Gastrocnemius medialis (tissue), 4 donors: Measurements from ENCODE around the gene MYCBP. TPM values are rescaled to one million over a fixed set of nuclear protein-coding genes. Genes with fewer than 3 reads are reported as not detected.

Source experiments
- ATAC-seq, 2 donors: fragments of 150-250 bp; one replicate each; pipeline ENCODE4 v1.9.1; 2016
- DNase-seq, 2 donors: peaks; one replicate each; pipeline ENCODE4 v3.0.0-alpha.2; 2019
- H3K27ac ChIP-seq, 4 donors: fragments of 200-600 bp; sonication (generic); 1 replicate in 1 of 4; 2 replicates in 3 of 4; pipeline ENCODE4 v1.5.1; 2016 to 2018; ENCODE audit warnings: mild to moderate bottlenecking in 2 of 4, moderate library complexity in 1 of 4
- H3K27me3 ChIP-seq, 3 donors: fragments of 200-600 bp; sonication (generic) in 2 of 3; 1 replicate in 1 of 3; 2 replicates in 2 of 3; pipeline versions ENCODE4 v1.5.1 to v1.6.0; 2016 to 2019; ENCODE audit warnings: mild to moderate bottlenecking in 1 of 3, moderate library complexity in 1 of 3
- H3K36me3 ChIP-seq, 2 donors: fragments of 200-600 bp; sonication (generic) in 1 of 2; one replicate each; pipeline ENCODE4 v1.5.1; 2017 to 2018
- H3K4me1 ChIP-seq, 2 donors: fragments of 200-600 bp; sonication (generic) in 1 of 2; one replicate each; pipeline ENCODE4 v1.5.1; 2016 to 2017; ENCODE audit warnings: mild to moderate bottlenecking in 2 of 2
- H3K4me3 ChIP-seq, 4 donors: fragments of 200-600 bp; sonication (generic) in 3 of 4; 1 replicate in 1 of 4; 2 replicates in 3 of 4; pipeline ENCODE4 v1.5.1; 2016 to 2019; ENCODE audit warnings: mild to moderate bottlenecking in 2 of 4
- H3K9me3 ChIP-seq, 3 donors: fragments of 200-600 bp; sonication (generic) in 2 of 3; 1 replicate in 1 of 3; 2 replicates in 2 of 3; pipeline ENCODE4 v1.5.1; 2016 to 2019
- CTCF ChIP-seq, 5 experiments: fragments of 450-650 bp in 3 of 5; fragments of 200-600 bp in 2 of 5; sonication (generic) in 2 of 5; IDR thresholded peaks in 4 of 5; conservative IDR thresholded peaks in 1 of 5; 1 replicate in 4 of 5; 2 replicates in 1 of 5; pipeline ENCODE4 v1.5.1; 2016 to 2019; ENCODE audit warnings: antibody characterized with exemption in 5 of 5, mild to moderate bottlenecking in 3 of 5, moderate library complexity in 3 of 5
- POLR2A ChIP-seq, 2 donors: fragments of 450-650 bp; IDR thresholded peaks; one replicate each; pipeline ENCODE4 v1.6.1; 2017; ENCODE audit warnings: antibody characterized with exemption in 2 of 2, mild to moderate bottlenecking in 2 of 2, moderate library complexity in 2 of 2
- in situ Hi-C, 4 donors: fragments of 200-750 bp; cut with MboI; loops; one replicate each; pipeline versions ENCODE4 v1.15.0 to v1.8.0; 2017; ENCODE audit warnings: low sequenced_read_pairs in 4 of 4
- intact Hi-C: fragments of 100-400 bp; cut with DNase I; formaldehyde crosslinking; loops from one replicate; pipeline ENCODE4 v1.15.1; 2023; ENCODE audit warnings: low total_unique reads
- total RNA-seq, 4 donors: library from RNA; depleted of rRNA; stranded (reverse); fragments of >200 nt; gene quantifications; one replicate each; pipeline versions ENCODE4 v1.1.0 to v1.2.3, GENCODE V29; 2016

The MYCBP gene
- total RNA-seq, 4 donors from 2014 or later, result 9.8 to 22.3 (median 13.5) TPM

DNA sequence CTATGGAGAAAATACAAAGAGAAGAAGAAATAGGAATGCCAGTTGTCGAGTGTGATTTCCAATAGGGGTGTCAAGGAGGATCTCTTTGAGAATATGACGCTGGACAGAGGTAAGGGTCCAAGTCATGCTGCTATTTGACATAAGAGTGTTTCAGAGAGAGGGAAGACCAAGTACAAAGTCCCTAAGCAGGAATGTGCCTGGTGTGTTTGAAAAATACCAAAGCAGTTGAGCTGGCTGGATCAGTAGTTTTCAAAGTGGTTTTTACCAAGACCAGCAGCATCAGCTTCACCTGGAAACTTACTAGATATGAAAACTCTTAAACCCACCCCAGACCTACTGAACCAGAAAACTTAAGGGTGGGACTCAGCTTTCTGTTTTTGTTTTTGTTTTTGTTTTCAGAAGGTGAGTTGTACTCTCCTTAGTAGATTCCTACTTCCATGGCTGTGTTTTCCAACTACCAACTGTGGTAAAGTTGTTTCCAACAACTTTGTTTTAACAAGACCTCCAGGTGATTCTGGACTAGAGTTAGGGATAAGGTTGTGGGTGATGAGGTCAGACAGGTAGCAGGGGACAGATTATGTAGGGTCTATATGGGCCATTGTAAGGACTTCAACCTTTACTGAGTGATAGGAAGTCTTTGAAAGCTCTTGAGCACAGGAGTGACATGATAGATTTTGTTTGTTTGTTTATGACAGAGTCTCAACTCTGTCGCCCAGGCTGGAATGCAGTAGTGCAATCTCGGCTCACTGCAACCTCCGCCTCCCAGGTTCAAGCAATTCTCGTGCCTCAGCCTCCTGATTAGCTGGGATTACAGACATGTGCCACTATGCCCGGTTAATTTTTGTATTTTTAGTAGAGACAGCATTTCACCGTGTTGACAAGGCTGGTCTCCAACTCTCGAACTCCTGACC, 15.5 kb upstream of the MYCBP start:
- Histone ChIP-seq H3K27me3 (no peaks in the 10 kb centered on the region), H3K27ac (no peak overlapping the region), H3K36me3 (no peaks in the 10 kb centered on the region), H3K9me3 (no peaks in the 10 kb centered on the region), H3K4me1 (no peaks in the 10 kb centered on the region), H3K4me3 (no peak overlapping the region)
- ATAC-seq, result no peak
- no peak for TF ChIP-seq CTCF (IDR thresholded peaks at IDR 0.05 in 4 of 5, conservative IDR thresholded peaks at IDR 0.05 in 1 of 5)
- no peak for TF ChIP-seq POLR2A (IDR thresholded peaks at IDR 0.05)
- no peak for DNase-seq
- intact Hi-C loops, result no loop called here
- in situ Hi-C loops, result no loop called here

DNA sequence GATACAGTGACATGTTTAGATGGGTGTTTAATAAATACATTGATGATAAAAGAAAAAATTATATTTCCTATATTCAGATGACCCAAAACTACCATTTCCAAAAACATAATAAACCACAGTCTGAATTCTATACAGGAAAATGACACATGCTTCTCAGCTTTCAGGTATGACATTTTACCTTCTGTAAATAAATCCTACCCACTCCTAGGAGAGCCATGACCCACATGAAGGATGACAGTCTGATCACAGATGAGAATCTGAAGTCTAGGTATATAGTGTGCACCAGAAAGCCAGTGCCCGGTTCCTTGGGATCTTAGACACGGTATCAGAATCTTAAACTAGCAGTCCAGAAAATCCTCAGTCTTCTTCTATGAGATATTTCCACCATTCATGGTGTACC, 11.9 kb upstream of the MYCBP start:
- no peak for TF ChIP-seq CTCF (IDR thresholded peaks at IDR 0.05 in 4 of 5, conservative IDR thresholded peaks at IDR 0.05 in 1 of 5)
- no peak for TF ChIP-seq POLR2A (IDR thresholded peaks at IDR 0.05)
- in situ Hi-C loops, result no loop called here
- no peaks in the 10 kb centered on the region for H3K36me3 ChIP-seq

DNA sequence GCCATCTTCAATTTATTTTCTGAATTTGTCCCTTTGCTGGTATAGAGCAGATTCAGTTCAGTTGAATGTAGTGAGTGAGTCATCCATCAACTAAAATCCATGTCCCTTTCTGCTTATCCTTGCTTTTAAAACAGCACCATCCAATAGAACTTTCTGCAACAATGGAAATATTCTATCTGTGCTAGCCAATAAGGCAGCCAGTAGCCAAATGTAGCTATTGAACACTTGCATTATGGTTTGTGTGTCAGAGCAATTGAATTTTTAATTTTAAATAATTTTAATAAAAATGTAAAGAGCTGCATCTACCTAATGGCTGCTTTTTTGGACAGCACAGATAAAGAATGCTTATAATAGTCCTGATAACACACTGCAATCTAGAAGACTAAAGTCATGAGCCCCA, 8.3 kb upstream of the MYCBP start, which contains the start of gene GJA9:
GJA9 (minus strand) TSS at position 101 of the 400 bp plus-strand sequence. CDS start 5,489 bp downstream, outside the sequence.
- H3K36me3 ChIP-seq, result no peaks in the 10 kb centered on the region
- no peaks in the 10 kb centered on the region for H3K4me1 ChIP-seq
- no peaks in the 10 kb centered on the region for H3K27me3 ChIP-seq
- intact Hi-C loops, result no loop called here
- TF ChIP-seq CTCF (IDR thresholded peaks at IDR 0.05 in 4 of 5, conservative IDR thresholded peaks at IDR 0.05 in 1 of 5) (no peak), POLR2A (IDR thresholded peaks at IDR 0.05) (no peak)
- DNase-seq (no peak), ATAC-seq (no peak)
- in situ Hi-C loops, result no loop called here
- no peak within 1 kb of the TSS for H3K27ac ChIP-seq
- H3K9me3 ChIP-seq, result no peaks in the 10 kb centered on the region
- H3K4me3 ChIP-seq, result no peak within 1 kb of the TSS

More for the DNA sequence above, 11.9 kb upstream of the MYCBP start:
- H3K27me3 ChIP-seq, result no peaks in the 10 kb centered on the region
- no peak overlapping the region for H3K4me3 ChIP-seq
- H3K27ac ChIP-seq, result no peak overlapping the region
- no peak for ATAC-seq
- intact Hi-C loops, result no loop called here
- no peaks in the 10 kb centered on the region for H3K4me1 ChIP-seq
- DNase-seq, result no peak
- no peaks in the 10 kb centered on the region for H3K9me3 ChIP-seq

GRCh38 chr1:38875811-38876210, 2.7 kb upstream of the MYCBP start:
- Histone ChIP-seq H3K36me3 (no peaks in the 10 kb centered on the region), H3K4me1 (peaks cover 24 to 25% of the 10 kb centered on the region in 2 donors), H3K9me3 (no peaks in the 10 kb centered on the region), H3K27ac (no peak overlapping the region), H3K4me3 (no peak overlapping the region), H3K27me3 (no peaks in the 10 kb centered on the region)
- in situ Hi-C loops (no loop called here), intact Hi-C loops (no loop called here)
- ATAC-seq (no peak), DNase-seq (no peak)
- no peak for TF ChIP-seq POLR2A (IDR thresholded peaks at IDR 0.05)
- TF ChIP-seq CTCF (IDR thresholded peaks at IDR 0.05 in 4 of 5, conservative IDR thresholded peaks at IDR 0.05 in 1 of 5), result no peak
